Measurements from ENCODE around the gene CDH23. TPM values are rescaled to one million over a fixed set of nuclear protein-coding genes. Genes with fewer than 3 reads are reported as not detected.

The CDH23 gene
- total and polyA plus RNA-seq, 2 donors (not counting 1 experiment from before 2014, with no cell fraction given), result 0.01 to 0.17 TPM

GRCh38 chr10:71641449-71641848 lies 244.7 kb downstream of the CDH23 start:
- DNase-seq (ENCODE audit: low read depth in 2 of 2), result no peak
- H3K4me2 ChIP-seq (ENCODE audit: extremely low read depth, insufficient read depth, low read length), result no peak overlapping the region
- H3K9ac ChIP-seq (ENCODE audit: insufficient read depth, low read length), result no peak overlapping the region
- H3K79me2 ChIP-seq (ENCODE audit: control insufficient read depth, insufficient read depth, low read length), result no peaks in the 10 kb centered on the region
- no peak overlapping the region for H2AFZ ChIP-seq (ENCODE audit: low read length)
- H3K27me3 ChIP-seq (ENCODE audit: control insufficient read depth, insufficient read depth, low read length), result peaks cover 14% of the 10 kb centered on the region
- H3K9me3 ChIP-seq (ENCODE audit: control insufficient read depth, insufficient read depth, low read depth, low read length), result no peaks in the 10 kb centered on the region
- no peak overlapping the region for H3K27ac ChIP-seq (ENCODE audit: insufficient read depth, low read length)
- TF ChIP-seq EZH2 (IDR thresholded peaks at IDR 0.05; ENCODE audit: low read length, missing control alignments), result no peak
- H3K36me3 ChIP-seq (ENCODE audit: control insufficient read depth, insufficient read depth, low read length), result no peaks in the 10 kb centered on the region
- no peaks in the 10 kb centered on the region for H3K4me1 ChIP-seq (ENCODE audit: control insufficient read depth, extremely low read depth, insufficient read depth, low read length)
- H4K20me1 ChIP-seq (ENCODE audit: control insufficient read depth, extremely low read depth, insufficient read depth, low read length), result no peaks in the 10 kb centered on the region
- no peak overlapping the region for H3K4me3 ChIP-seq (replicated peaks in 1 of 4; ENCODE audit: control extremely low read depth in 1 of 4, insufficient read depth in 1 of 4, low read depth in 3 of 4, low read length in 4 of 4)

- H3K79me2 ChIP-seq (ENCODE audit: control insufficient read depth, insufficient read depth, low read length), result no peaks in the 10 kb centered on the region
- H3K9me3 ChIP-seq (ENCODE audit: control insufficient read depth, insufficient read depth, low read depth, low read length), result no peaks in the 10 kb centered on the region
- H3K36me3 ChIP-seq (ENCODE audit: control insufficient read depth, insufficient read depth, low read length), result no peaks in the 10 kb centered on the region
- no peak overlapping the region for H3K9ac ChIP-seq (ENCODE audit: insufficient read depth, low read length)
- no peak for DNase-seq (ENCODE audit: low read depth in 2 of 2)
- no peak overlapping the region for H2AFZ ChIP-seq (ENCODE audit: low read length)
- no peaks in the 10 kb centered on the region for H4K20me1 ChIP-seq (ENCODE audit: control insufficient read depth, extremely low read depth, insufficient read depth, low read length)
- no peaks in the 10 kb centered on the region for H3K4me1 ChIP-seq (ENCODE audit: control insufficient read depth, extremely low read depth, insufficient read depth, low read length)
- no peak overlapping the region for H3K27ac ChIP-seq (ENCODE audit: insufficient read depth, low read length)
- no peak for TF ChIP-seq EZH2 (IDR thresholded peaks at IDR 0.05; ENCODE audit: low read length, missing control alignments)
- TF ChIP-seq, protein P1, sequence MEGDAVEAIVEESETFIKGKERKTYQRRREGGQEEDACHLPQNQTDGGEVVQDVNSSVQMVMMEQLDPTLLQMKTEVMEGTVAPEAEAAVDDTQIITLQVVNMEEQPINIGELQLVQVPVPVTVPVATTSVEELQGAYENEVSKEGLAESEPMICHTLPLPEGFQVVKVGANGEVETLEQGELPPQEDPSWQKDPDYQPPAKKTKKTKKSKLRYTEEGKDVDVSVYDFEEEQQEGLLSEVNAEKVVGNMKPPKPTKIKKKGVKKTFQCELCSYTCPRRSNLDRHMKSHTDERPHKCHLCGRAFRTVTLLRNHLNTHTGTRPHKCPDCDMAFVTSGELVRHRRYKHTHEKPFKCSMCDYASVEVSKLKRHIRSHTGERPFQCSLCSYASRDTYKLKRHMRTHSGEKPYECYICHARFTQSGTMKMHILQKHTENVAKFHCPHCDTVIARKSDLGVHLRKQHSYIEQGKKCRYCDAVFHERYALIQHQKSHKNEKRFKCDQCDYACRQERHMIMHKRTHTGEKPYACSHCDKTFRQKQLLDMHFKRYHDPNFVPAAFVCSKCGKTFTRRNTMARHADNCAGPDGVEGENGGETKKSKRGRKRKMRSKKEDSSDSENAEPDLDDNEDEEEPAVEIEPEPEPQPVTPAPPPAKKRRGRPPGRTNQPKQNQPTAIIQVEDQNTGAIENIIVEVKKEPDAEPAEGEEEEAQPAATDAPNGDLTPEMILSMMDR (conservative IDR thresholded peaks at IDR 0.05 in 1 of 2, IDR thresholded peaks at IDR 0.05 in 1 of 2; ENCODE audit: low read depth in 1 of 2, low read length in 2 of 2), result no peak
- no peak overlapping the region for H3K4me3 ChIP-seq (replicated peaks in 1 of 4; ENCODE audit: control extremely low read depth in 1 of 4, insufficient read depth in 1 of 4, low read depth in 3 of 4, low read length in 4 of 4)
- no peak overlapping the region for H3K4me2 ChIP-seq (ENCODE audit: extremely low read depth, insufficient read depth, low read length)
- peaks cover 14% of the 10 kb centered on the region for H3K27me3 ChIP-seq (ENCODE audit: control insufficient read depth, insufficient read depth, low read length)
These were observed 245.3 kb downstream of the CDH23 start for GRCh38 chr10:71641986-71642385.

- no peaks in the 10 kb centered on the region for H3K36me3 ChIP-seq (ENCODE audit: control insufficient read depth, insufficient read depth, low read length)
- no peaks in the 10 kb centered on the region for H3K4me1 ChIP-seq (ENCODE audit: control insufficient read depth, extremely low read depth, insufficient read depth, low read length)
- H3K27ac ChIP-seq (ENCODE audit: insufficient read depth, low read length), result no peak overlapping the region
- no peaks in the 10 kb centered on the region for H4K20me1 ChIP-seq (ENCODE audit: control insufficient read depth, extremely low read depth, insufficient read depth, low read length)
- no peak for DNase-seq (ENCODE audit: low read depth in 2 of 2)
- TF ChIP-seq, protein P1 (conservative IDR thresholded peaks at IDR 0.05 in 1 of 2, IDR thresholded peaks at IDR 0.05 in 1 of 2; ENCODE audit: low read depth in 1 of 2, low read length in 2 of 2), result no peak
- no peak for TF ChIP-seq EZH2 (IDR thresholded peaks at IDR 0.05; ENCODE audit: low read length, missing control alignments)
- H3K4me2 ChIP-seq (ENCODE audit: extremely low read depth, insufficient read depth, low read length), result no peak overlapping the region
- no peak overlapping the region for H3K4me3 ChIP-seq (replicated peaks in 1 of 4; ENCODE audit: control extremely low read depth in 1 of 4, insufficient read depth in 1 of 4, low read depth in 3 of 4, low read length in 4 of 4)
- no peaks in the 10 kb centered on the region for H3K9me3 ChIP-seq (ENCODE audit: control insufficient read depth, insufficient read depth, low read depth, low read length)
- no peak overlapping the region for H2AFZ ChIP-seq (ENCODE audit: low read length)
- H3K9ac ChIP-seq (ENCODE audit: insufficient read depth, low read length), result no peak overlapping the region
- peaks cover 5% of the 10 kb centered on the region for H3K27me3 ChIP-seq (ENCODE audit: control insufficient read depth, insufficient read depth, low read length)
- no peaks in the 10 kb centered on the region for H3K79me2 ChIP-seq (ENCODE audit: control insufficient read depth, insufficient read depth, low read length)
These were observed 247.2 kb downstream of the CDH23 start for GRCh38 chr10:71643904-71644303.

Data from fibroblast of lung (primary cell).